ENCODE data around the gene GGA2.
"Not testable (repeated sequence)": the region's sequence is repeated elsewhere in the genome, so short reads cannot be mapped to it uniquely, and the experiment has no call there.

The GGA2 gene

GRCh38 chr16:23465179-23465578, 45.1 kb downstream of the GGA2 start:
- H3K4me3 ChIP-seq (ENCODE audit: control insufficient read depth, low read depth, low read length) = no peak overlapping the region
- TF ChIP-seq CTCF (IDR thresholded peaks at IDR 0.05; ENCODE audit: control insufficient read depth, insufficient read depth, low read depth, low read length, missing control alignments) = no peak
- DNase-seq (ENCODE audit: low read depth) = no peak

GRCh38 chr16:23464196-23464595, 46.1 kb downstream of the GGA2 start:
- DNase-seq (ENCODE audit: low read depth) = no peak
- no peak overlapping the region for H3K4me3 ChIP-seq (ENCODE audit: control insufficient read depth, low read depth, low read length)
- TF ChIP-seq CTCF (IDR thresholded peaks at IDR 0.05; ENCODE audit: control insufficient read depth, insufficient read depth, low read depth, low read length, missing control alignments) = no peak

GRCh38 chr16:23462994-23463393, 47.3 kb downstream of the GGA2 start:
- H3K4me3 ChIP-seq (ENCODE audit: control insufficient read depth, low read depth, low read length) = not testable (repeated sequence)
- DNase-seq (ENCODE audit: low read depth) = peak; percentile 67

GRCh38 chr16:23453338-23454052, 56.8 kb downstream of the GGA2 start:
- no peak for TF ChIP-seq CTCF (IDR thresholded peaks at IDR 0.05; ENCODE audit: control insufficient read depth, insufficient read depth, low read depth, low read length, missing control alignments)
- no peak for DNase-seq (ENCODE audit: low read depth)
- H3K4me3 ChIP-seq (ENCODE audit: control insufficient read depth, low read depth, low read length) = peak overlapping the region; percentile 71

- no peak for DNase-seq (ENCODE audit: low read depth)
- TF ChIP-seq CTCF (IDR thresholded peaks at IDR 0.05; ENCODE audit: control insufficient read depth, insufficient read depth, low read depth, low read length, missing control alignments) = no peak
- H3K4me3 ChIP-seq (ENCODE audit: control insufficient read depth, low read depth, low read length) = peak within 1 kb of the TSS; percentile 71
Observed at GRCh38 chr16:23452572-23453337, 57.5 kb downstream of the GGA2 start, which contains the start of gene COG7. COG7 (minus strand) TSS chr16:23453189; CDS start chr16:23452994, 195 bp downstream.

GRCh38 chr16:23452221-23452571, 58.1 kb downstream of the GGA2 start:
- no peak for DNase-seq (ENCODE audit: low read depth)
- no peak for TF ChIP-seq CTCF (IDR thresholded peaks at IDR 0.05; ENCODE audit: control insufficient read depth, insufficient read depth, low read depth, low read length, missing control alignments)
- H3K4me3 ChIP-seq (ENCODE audit: control insufficient read depth, low read depth, low read length) = peak overlapping the region; percentile 71

- no peak for DNase-seq (ENCODE audit: low read depth)
- TF ChIP-seq CTCF (IDR thresholded peaks at IDR 0.05; ENCODE audit: control insufficient read depth, insufficient read depth, low read depth, low read length, missing control alignments) = no peak
- no peak overlapping the region for H3K4me3 ChIP-seq (ENCODE audit: control insufficient read depth, low read depth, low read length)
Observed at GRCh38 chr16:23448392-23448791, 61.9 kb downstream of the GGA2 start.

- DNase-seq (ENCODE audit: low read depth); H3K4me3 ChIP-seq (ENCODE audit: control insufficient read depth, low read depth, low read length): not testable (repeated sequence)
Observed at GRCh38 chr16:23437542-23437941, 72.8 kb downstream of the GGA2 start.
